Activated CD8-positive, alpha-beta memory T cell treated with anti-CD3 and anti-CD28 coated beads for 1 hour (primary cell): ENCODE measurements around the gene EPB41L4B.

Source experiments
- DNase-seq, 2 donors: peaks; one replicate each; pipeline ENCODE4 v3.0.0-alpha.2; 2020; ENCODE audit warnings: low read depth in 1 of 2; ENCODE audit errors: extremely low read depth in 1 of 2

EPB41L4B gene

DNA sequence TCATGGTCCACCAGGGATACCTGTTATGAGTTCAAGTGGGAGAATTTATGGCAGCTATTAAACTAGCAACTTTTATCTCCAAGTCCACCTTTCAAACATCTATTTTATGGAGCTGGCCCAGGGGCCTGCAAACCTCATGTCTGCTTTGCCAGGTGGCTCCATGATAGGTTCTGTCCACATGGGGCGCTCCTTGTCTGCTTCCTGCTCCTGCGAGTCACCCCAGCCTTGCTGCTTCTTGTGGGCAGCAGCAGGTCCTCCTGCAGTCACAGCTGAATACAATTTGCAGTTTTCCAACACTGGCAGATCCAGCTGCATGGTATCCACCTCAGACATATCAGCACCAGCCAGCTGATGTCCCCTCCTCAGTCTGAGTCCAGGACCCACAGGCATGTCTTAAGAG lies 114.2 kb downstream of the EPB41L4B start:
- no peak for DNase-seq

DNA sequence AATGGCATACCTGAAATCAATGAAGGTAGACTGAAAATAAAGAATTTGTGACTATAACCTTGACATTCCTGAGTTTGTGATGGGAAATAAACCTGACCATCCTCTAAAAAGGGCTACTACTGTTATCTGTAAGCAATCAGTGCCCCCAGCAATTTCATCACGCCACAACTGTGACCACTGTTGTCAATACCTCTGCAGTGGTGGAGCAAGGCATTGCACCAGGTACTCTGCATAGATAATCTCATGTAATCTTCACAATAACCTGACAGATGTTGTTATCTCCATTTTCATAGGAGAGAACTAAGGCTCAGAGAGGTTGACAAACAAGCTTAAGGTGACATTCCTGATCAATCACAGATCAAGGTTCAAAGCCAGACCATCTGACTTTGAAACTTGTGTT lies 115.3 kb downstream of the EPB41L4B start:
- no peak for DNase-seq

DNA sequence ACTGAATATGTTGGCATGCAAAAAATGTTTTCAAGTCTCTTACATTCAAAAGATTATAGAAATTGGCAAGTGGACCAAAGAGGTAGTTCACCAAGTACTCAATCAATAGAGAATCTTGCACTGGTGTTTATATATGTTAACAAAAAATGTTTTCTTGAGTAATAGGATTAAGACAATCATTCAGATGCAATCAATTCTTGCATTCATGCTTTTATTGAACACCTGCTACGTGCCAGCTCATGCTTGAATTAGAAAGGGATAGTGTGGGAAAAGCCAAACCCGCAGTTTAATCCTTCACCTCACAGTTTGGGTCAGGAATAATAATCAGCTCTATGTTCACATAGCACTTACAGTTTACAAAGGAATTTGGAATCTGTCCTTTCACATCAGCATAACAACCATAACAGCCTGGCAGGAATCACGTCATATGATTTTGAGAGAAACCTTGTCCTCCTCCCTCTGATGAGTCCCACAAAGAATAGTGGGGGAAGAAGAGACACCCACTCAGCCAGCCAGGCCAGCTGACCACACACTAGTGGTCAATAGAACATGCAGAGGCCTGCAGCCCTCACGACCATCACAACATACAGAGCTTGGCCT lies 117.0 kb downstream of the EPB41L4B start:
- DNase-seq = no peak

DNA sequence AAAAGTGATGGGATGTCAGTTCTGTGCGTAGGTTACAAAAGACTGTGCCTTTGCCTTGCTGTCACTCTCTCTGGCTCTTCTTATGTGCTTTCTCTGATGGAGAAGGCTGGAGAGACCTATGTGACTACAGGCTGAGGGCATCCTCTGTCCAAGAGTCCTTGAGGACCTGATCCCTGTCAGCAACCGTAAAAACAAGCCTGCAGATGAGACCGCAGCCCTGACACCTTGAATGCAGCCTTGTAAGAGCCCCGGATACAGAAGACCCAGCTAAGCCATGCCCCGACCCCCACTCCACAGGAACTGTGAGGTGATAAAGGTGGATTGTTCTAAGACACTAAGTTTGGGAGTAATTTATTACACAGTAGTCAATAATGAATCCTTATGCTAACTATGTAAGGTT lies 121.2 kb downstream of the EPB41L4B start:
- DNase-seq = no peak

DNA sequence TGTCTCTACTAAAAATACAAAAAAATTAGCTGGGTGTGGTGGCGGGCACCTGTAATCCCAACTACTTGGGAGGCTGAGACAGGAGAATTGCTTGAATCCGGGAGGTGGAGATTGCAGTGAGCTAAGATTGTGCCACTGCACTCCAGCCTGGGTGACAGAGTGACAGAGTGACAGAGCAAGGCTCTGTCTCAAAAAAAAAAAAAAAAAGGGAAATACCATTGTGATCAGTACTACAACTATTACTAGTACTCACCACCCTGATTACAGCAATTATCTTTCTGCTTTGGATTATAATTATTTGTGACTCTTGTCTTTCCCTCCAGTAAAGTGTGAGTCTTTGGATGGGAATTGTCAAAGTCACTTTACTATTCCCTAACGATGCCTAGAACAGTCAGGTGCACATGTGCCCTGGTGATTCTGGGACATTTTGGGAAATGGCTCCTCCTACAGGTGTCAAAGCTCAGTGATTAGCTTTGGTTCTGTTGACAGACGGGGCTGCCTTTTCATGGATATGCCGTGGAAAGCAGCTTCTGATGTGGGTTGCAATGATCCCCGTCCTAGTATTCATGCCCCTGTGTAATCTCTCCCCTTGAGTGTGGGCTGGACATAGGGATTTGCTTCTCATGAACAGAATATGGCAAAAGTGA lies 122.0 kb downstream of the EPB41L4B start:
- DNase-seq = no peak

DNA sequence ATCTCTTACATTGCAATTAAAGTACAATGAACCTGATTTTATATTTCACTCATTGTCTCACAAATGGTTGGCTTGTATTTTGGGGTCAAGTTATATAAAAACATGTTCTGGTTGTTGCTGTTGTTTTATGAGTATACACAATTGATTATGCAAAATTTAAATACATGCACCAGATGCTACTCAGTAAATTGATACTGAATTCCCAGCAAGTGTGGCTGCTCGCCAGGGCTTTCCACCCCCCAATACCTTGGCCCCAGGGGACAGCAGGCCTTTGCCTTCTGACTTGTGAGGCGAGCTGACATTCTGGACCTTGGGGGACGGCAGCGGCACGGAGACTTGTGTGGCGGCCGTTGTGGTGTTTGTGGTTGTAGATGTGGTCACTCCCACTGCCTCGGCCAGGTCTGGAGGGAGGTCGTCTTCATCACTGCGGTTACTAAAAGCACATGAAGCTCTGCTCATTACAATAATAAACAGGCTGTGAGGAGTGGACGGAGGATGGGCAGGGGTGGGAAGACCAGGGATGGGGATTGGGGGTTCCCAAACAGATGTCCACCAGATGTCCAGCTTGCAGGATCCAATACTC lies 126.8 kb downstream of the EPB41L4B start:
- no peak for DNase-seq

DNA sequence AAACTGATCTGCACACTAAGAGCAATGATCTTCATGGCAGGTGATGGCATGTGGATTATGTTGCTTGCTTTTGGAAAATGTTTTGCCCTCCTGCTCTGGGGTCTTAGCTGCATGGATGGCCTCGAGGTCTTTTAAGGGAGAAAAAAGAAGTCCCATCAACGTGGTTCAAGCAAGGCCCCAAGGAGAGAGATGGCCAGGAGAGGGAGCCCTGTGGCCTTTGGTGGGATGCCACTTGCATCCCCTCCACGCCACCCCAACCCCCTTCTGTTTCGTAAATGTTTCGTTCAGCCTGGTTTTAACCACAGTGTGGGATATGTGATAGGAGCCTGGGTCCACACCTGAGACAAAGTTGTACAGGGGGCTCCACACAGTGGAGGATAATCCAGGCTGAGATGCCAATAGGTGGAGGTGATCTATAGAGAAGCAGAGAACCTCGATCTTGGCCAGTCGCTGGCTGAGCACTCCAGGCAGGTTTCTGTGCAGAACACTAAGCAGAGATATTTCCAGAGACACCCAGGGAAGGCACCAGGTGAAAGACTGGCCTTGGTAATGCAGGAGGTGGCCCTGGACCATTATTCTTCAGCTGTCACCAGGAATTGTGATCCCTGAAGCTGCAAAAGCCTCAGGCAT lies 128.0 kb downstream of the EPB41L4B start:
- no peak for DNase-seq

DNA sequence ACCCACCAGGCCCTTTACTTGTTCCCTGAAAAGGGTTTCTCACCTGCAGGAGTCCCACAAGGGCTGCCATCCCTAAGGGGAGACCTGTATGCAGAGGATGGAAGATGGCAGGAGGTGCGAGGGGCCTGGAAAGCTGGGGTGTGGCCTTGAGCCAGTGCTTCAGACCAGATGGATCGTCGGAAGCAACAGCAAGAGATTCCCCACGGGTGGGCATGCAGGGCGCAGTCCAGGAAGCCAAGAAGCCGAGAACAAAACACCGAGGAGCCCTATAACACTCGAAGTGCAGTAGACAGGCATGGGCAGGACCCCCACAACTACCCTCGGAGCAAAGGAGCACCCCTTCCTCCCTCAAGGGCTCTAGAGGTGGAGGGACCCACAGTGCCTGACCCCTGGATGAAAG lies 129.1 kb downstream of the EPB41L4B start:
- no peak for DNase-seq

DNA sequence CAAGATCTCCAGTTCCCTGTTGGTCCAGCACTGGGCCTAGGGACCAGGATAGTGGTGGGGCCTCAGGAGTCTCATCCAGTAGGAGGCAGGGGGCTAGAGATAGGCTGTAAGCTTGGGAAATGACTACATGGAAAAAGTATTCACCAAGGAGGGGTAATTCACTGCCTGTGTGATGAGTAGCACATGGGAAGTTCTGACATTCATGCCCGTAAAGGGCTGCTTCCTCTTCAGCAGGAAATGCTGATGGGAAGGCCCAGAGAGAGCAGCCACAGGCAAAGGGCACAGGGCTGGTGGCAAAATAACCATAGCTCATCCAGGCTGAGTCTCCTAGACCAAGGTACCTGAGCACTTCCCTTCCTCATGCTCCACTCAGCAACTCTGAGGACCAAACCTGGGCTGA lies 130.7 kb downstream of the EPB41L4B start:
- no peak for DNase-seq

DNA sequence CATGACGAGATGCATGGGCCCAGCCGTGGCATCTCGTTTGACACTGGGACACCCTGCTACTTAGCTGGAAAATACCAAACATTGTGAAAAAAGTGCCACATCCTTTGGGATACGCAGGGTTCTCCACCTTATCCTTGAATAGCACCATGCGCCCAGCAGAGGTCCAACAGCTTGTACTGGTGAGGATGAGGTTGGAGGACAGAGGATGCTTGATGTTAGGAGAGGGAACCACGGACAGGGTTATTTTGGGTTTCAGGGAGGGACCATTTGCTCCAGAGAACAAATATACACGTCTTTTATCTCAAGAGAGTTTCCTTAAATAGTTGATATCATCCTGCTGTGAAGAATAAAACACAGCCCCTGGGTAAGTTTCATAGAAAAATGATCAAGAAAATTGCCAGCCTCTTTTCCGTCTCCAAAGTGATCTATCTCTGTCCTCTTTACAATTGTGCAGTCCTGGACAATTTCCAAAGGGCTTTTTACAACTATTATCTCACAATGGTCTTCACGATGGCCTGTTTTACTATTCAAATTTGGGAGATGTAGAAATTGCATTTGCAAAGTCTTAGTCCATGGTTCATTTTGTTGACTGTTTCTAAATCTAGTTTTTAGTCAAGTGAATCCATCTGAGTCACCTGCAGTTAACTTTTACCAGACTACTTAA lies 133.9 kb downstream of the EPB41L4B start:
- DNase-seq = no peak

DNA sequence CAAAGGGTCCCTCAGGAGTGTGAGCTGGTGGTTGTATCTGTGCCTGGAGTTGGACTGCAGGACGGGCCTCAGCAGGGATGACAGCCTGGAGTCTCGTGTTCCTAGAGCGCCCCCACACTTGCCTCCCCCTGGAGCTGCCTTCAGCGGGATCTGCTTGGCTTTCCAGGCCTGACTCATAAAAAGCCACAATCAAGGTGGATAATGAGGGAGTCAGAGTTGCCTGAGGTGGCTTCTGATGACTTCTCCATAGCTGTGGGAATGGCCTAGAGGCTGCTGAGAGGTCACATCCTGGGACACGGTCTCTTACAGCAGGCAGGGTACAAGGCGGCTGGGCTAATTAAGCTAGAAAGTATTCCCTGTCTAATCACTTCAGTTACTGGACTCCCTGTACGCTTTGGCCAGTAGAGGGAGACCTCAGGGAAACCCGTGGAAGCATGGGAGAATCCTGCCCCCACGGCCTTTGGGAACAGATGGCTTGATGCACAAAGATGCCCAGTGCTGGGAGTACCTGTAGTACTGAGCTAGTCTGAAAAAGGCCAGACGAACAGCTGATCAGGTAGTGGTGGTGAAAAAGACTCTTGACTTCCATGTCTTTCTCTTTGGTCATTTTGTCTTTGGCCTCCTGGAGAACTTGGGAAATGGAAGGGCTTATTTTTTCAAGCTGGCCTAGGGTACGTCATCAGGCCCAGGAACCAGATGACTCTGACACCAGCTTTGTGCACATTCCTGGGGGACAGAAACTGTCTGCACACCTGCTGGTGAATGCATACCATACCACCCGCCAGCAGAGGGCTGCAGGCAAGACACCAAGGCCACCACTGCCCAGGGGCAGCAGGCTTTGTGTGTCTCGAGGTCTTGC lies 137.7 kb downstream of the EPB41L4B start:
- DNase-seq = no peak

DNA sequence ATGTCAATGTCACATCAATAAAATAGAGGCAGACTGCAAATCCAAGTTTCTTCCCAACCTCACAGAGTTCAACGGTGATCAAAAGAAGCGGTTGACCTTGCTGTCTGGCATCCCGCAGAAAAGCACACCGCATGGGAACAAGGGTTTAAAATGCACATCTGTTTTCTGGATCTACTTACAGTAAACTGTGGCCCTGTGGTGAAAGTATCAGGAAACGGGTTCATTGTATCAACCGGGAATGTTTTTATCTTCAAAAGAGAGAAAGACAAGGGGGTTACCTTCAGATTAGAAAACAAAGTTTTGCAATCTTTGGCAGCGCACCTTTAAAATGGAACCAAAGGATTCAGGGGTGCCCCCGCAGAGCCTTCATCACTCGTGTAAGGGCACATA lies 138.3 kb downstream of the EPB41L4B start:
- no peak for DNase-seq

DNA sequence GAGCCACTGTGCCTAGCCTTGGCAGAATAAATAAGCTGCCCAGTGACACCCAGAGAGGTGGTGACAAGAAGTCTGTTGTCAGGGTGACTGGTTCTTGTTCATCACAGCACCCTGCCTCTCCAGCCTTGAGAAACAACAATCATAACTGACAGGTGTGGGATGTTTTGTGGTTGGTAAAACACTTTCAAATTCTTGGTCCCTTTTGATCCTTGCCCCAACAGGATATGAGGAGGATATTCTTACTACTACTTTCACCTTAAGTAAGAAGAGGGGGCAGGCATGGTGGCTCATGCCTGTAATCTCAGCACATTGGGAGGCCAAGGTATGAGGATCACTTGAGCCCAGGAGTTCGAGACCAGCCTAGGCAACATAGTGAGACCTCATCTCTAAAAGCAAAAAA lies 139.6 kb downstream of the EPB41L4B start:
- no peak for DNase-seq

DNA sequence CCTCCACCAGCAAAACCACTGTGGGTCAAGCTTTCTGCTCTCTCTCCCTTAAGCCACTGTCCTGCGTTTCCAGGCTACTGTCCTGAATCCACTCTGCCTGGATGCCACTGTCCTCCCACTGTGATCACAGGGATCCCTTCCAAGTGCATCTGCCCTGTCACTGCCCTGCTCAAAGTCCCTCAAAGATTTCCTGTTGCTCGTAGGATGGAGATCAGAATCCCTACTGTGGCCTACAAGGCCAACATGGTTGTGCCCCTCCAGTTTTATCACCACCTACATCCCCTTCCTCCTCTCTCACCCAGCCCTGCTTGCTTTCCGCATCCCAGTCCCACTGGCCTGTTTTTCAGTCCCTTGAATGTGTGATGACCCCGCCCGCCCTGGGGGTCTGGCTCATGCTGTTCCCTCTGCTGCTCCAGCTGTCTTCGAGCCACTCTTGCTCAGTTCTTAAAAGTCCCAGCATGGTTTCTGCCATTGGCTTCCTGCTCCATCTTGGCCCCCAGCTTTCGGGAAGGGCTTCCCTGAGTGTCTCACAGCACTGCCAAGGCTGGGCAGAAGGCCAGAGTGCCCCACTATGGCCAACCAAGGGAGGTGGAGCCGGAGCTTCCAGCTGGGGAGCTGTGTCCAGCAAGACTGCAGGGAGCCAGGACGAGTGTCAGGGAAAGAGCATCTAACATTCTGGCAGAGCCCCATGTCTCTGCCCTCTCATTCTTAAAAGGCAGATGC lies 140.9 kb downstream of the EPB41L4B start:
- no peak for DNase-seq

DNA sequence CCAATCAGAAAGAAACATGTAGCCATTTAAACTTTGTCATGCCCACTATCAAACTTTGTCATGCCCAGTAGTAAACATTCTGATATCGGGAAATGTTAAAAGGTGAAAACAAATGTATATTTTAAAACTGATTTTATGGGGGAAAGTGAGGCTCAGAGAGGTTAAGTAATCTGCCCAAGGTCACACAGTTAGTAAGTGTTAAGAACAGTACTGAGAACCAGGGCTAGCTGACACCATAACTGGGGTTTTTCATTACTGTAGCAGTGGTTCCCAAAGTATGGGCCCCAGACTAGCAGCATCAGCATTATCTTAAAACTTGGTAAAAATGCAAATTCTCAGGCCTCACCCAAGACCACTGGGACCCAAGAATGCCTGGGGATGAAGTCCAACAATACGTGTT lies 143.9 kb downstream of the EPB41L4B start:
- DNase-seq = no peak

DNA sequence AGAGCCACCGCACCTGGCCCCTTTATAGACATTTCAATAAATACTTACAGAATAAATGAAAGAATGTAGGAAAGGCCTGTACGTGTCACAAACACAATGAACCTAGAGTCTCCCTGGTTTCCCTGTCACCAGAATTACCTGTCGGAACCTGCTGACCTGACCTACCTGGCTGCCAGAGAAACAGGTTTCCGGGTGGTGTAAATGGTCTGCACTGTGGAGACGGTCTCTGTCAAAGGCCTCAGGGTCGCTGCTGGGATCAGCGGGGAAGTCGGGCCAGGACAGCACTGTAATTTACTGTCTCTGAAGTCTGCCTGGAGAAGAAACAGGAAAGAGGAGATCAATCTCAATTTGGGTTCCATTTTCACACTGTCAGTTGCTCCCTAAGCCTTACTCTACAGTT lies 144.5 kb downstream of the EPB41L4B start:
- DNase-seq = no peak

DNA sequence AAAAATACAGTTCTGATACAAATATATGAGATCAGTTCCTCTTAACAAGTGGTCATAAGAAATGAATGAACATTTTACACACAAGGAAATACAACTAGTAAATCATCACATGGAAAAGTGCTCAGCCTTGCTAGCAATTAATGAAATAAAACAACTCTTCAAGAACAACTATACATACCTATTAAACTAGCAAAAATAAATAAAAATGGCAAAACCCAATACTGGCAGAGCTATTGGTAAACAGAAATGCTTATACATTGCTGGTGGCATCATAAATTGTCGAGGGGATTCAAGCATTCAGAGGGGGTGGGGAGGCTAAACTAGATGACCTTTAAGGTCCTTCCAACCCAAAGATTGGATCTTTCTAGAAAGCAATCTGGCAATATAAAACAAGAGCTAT lies 147.9 kb downstream of the EPB41L4B start:
- no peak for DNase-seq

DNA sequence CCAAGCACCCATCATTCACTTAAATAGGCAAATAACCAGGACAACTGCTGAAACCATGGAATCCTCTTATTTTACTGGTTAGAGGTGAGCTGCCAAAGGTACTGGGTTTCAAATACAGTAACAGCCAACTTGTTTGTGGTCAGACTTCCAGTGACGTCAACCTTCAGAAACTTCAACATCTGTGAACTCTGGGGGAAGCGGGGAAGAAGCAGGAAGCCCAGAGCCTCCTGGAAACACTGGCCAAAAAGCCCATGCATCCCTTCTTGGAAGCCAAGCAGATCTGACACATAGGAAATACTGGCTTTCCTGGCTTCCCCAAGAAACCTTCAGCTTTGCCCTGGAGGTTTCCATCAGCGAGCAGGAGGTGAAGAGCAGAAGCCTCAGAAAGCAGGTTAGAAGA lies 148.9 kb downstream of the EPB41L4B start:
- DNase-seq = no peak

DNA sequence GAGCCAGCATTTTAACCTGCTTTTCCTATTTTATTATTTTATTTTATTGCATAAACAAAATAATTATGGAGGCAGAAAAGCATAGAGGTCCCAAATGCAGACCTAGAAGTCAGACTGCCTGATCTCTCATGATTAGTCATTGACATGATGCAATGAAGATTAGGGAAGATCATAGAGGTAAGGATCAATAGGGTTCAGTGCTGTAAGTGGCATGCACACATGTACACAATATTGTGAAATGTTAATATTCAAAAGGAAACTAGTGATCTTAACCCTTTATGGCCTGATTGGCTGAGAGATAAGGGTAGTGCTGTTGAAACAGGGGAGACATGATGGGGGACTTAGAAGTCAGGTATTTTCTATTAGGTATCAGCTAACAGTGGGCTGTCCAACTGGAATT lies 152.7 kb downstream of the EPB41L4B start:
- no peak for DNase-seq

DNA sequence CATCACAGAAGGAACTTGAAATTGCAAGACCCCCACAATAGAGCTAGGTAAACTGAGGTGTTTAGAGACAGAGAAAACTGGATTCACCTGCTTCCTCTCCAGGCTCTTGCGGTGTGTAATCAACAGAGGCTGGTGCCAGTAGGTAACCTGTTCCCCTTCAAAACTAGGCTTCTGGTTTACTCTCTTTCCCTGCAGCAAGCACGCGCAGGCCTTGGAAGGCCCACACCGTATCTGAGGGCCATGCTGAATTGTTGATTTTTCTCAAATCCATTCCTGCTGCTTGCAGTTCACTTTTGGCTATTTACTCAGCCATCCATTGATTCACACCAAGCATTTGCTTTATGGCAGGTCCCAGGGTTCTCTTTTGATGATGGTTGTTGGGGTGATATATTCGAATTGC lies 153.1 kb downstream of the EPB41L4B start:
- DNase-seq = no peak
